ENCODE measurements around the gene AGBL4.

AGBL4 gene

DNA sequence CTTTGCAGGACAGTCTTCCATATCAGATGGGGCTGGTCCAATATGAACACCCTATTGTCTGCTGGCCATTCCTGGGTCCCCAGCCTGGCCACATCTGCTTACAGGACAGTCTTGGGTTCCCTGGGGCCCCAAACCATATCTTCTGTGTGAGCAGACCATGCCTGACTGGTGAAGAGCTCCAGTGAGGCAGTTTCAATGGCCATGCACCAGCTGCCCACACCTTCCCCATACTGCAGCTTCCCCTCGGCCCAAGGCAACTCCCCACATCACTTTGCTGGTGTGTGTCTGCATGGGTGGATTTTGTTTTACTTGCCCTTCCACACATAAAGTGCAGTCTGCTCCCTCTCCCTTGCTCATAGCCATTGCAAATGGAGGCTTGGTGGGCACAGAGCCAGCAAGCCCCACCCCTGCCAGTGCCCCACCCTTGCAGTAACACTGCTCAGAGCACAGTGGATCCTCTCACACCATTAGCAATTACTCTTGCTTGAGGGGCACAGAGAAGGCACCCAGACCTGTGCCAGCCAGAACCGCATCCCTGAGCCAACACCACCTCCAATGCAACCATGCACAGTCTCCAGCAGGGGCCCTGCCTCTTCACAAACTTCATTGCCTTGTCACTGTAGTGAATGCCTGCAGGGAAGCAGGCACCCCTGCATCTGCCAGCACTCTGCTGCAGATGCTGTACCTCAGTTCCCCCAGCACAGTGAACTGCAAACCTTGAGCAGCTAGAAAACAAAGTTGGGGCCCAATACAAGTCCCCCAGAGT is 772.6 kb downstream of the AGBL4 start:
- Histone ChIP-seq H3K4me3 (ENCODE audit: low read depth, low read length) (no peak overlapping the region), H3K27ac (ENCODE audit: low read depth, low read length) (no peak overlapping the region), H3K79me2 (ENCODE audit: control insufficient read depth, insufficient read depth, low read length, unreplicated experiment) (no peaks in the 10 kb centered on the region), H2AFZ (ENCODE audit: low read length, unreplicated experiment) (no peak overlapping the region), H3K27me3 (ENCODE audit: insufficient read depth, low read length) (no peaks in the 10 kb centered on the region), H3K36me3 (ENCODE audit: insufficient read depth, low read length) (no peaks in the 10 kb centered on the region), H3K4me1 (ENCODE audit: control insufficient read depth, insufficient read depth, low read length, unreplicated experiment) (no peaks in the 10 kb centered on the region)

DNA sequence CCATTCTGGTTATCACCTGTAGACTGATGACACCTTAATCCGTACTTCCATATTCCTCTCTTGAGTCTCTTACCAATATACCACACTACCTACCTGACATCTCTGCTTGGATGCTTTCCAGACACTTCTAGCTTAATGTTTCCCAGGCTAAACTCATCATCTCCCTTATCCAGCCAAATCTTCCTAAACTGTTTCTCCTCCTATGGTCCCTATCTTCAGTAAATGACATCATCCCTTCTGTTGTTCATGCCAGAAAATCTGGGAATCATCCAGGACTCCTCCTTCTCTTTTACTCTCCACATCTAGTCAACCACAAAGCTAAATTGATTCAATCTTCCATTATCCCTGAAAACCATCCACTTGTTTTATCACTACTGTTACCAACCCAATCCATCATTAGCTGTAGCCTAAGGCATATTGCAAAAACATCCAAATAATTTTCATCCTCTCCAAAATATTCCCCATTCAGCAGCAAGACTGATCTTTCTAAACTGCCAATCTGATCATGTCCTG is 783.0 kb downstream of the AGBL4 start:
- no peak overlapping the region for H3K27ac ChIP-seq (ENCODE audit: low read depth, low read length)
- no peaks in the 10 kb centered on the region for H3K4me1 ChIP-seq (ENCODE audit: control insufficient read depth, insufficient read depth, low read length, unreplicated experiment)
- H3K36me3 ChIP-seq (ENCODE audit: insufficient read depth, low read length): no peaks in the 10 kb centered on the region
- no peak overlapping the region for H2AFZ ChIP-seq (ENCODE audit: low read length, unreplicated experiment)
- H3K4me3 ChIP-seq (ENCODE audit: low read depth, low read length): no peak overlapping the region
- no peaks in the 10 kb centered on the region for H3K27me3 ChIP-seq (ENCODE audit: insufficient read depth, low read length)
- H3K79me2 ChIP-seq (ENCODE audit: control insufficient read depth, insufficient read depth, low read length, unreplicated experiment): no peaks in the 10 kb centered on the region

DNA sequence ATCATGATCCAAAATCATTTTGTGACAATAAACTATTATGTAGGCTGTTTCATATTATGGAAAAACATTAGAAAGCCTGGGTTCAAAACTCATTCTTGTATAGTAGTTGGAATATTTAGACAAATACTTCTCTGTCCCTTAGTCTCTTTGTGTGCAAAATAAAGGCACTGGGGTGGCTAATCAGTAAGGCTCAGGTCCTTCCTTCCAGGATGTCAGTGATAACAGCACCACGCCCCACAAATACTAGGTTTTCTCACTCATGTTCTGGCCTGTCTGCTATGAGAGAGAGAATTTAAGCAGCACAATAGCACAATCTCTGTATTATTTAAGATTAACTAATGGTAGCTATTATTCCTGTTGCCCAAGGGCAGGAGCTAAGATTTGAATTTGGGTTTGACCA is 788.8 kb downstream of the AGBL4 start:
- no peaks in the 10 kb centered on the region for H3K4me1 ChIP-seq (ENCODE audit: control insufficient read depth, insufficient read depth, low read length, unreplicated experiment)
- H2AFZ ChIP-seq (ENCODE audit: low read length, unreplicated experiment): no peak overlapping the region
- H3K27me3 ChIP-seq (ENCODE audit: insufficient read depth, low read length): no peaks in the 10 kb centered on the region
- no peaks in the 10 kb centered on the region for H3K36me3 ChIP-seq (ENCODE audit: insufficient read depth, low read length)
- no peak overlapping the region for H3K4me3 ChIP-seq (ENCODE audit: low read depth, low read length)
- no peaks in the 10 kb centered on the region for H3K79me2 ChIP-seq (ENCODE audit: control insufficient read depth, insufficient read depth, low read length, unreplicated experiment)
- no peak overlapping the region for H3K27ac ChIP-seq (ENCODE audit: low read depth, low read length)

DNA sequence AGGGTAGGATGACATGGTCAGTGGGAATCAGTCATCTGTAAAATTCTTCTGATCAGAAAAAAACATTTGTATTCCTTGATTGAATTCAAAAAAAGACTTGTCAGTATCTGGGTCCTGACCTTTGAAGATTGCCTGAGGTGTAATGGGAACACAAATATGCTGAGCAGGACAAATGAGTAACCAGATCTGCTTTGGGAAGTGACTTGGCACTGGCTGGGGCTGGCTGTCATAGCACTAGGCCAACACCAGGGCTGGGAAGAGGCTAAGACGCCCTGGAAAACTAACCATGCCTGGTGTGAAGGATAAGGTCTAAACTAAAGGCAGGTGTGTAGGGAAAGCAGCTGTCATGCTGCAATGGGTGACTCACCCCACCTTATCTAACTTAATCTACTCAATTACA is 794.2 kb downstream of the AGBL4 start:
- Histone ChIP-seq H3K79me2 (ENCODE audit: control insufficient read depth, insufficient read depth, low read length, unreplicated experiment) (no peaks in the 10 kb centered on the region), H3K27ac (ENCODE audit: low read depth, low read length) (no peak overlapping the region), H3K36me3 (ENCODE audit: insufficient read depth, low read length) (no peaks in the 10 kb centered on the region), H2AFZ (ENCODE audit: low read length, unreplicated experiment) (no peak overlapping the region), H3K4me1 (ENCODE audit: control insufficient read depth, insufficient read depth, low read length, unreplicated experiment) (no peaks in the 10 kb centered on the region), H3K4me3 (ENCODE audit: low read depth, low read length) (no peak overlapping the region), H3K27me3 (ENCODE audit: insufficient read depth, low read length) (no peaks in the 10 kb centered on the region)

DNA sequence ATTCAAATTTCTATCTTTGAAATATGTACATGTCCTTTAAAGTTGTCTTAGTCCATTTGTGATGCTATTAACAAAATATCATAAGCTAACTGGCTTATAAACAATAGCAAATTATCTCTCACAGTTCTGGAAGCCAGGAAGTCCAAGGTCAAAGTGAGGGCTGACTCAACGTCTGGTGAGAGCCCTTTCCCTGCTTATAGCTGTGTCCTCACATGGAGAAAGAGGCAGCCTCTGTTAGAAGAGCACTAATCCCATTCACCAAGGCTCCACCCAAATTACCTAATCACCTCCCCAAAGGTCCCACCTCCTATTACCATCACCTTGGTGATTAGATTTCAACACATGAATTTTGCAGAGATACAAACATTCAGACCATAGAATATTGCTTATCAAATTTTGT is 797.0 kb downstream of the AGBL4 start:
- no peaks in the 10 kb centered on the region for H3K4me1 ChIP-seq (ENCODE audit: control insufficient read depth, insufficient read depth, low read length, unreplicated experiment)
- no peaks in the 10 kb centered on the region for H3K36me3 ChIP-seq (ENCODE audit: insufficient read depth, low read length)
- H3K27ac ChIP-seq (ENCODE audit: low read depth, low read length): no peak overlapping the region
- H3K79me2 ChIP-seq (ENCODE audit: control insufficient read depth, insufficient read depth, low read length, unreplicated experiment): no peaks in the 10 kb centered on the region
- H2AFZ ChIP-seq (ENCODE audit: low read length, unreplicated experiment): no peak overlapping the region
- H3K4me3 ChIP-seq (ENCODE audit: low read depth, low read length): no peak overlapping the region
- no peaks in the 10 kb centered on the region for H3K27me3 ChIP-seq (ENCODE audit: insufficient read depth, low read length)

DNA sequence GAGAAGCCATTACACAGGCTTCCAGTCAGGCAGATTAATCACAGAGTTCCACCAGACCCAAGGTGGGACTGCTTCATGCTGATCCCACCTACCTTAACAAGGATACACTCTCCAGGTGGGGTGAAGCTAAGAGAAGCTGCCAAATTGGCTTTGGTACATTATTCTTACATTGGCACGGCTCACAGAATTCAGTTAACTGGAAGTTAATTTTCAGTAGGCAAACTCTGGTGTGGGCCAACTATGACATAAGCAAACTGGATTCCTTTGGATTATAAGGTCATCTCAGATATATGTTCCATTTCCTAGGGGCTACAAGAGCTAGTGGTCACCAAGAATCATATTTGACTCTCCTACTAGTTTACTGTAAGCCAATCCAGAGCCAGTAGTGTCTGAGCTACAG is 798.3 kb downstream of the AGBL4 start:
- no peak overlapping the region for H3K27ac ChIP-seq (ENCODE audit: low read depth, low read length)
- no peaks in the 10 kb centered on the region for H3K4me1 ChIP-seq (ENCODE audit: control insufficient read depth, insufficient read depth, low read length, unreplicated experiment)
- no peaks in the 10 kb centered on the region for H3K79me2 ChIP-seq (ENCODE audit: control insufficient read depth, insufficient read depth, low read length, unreplicated experiment)
- H3K36me3 ChIP-seq (ENCODE audit: insufficient read depth, low read length): no peaks in the 10 kb centered on the region
- H2AFZ ChIP-seq (ENCODE audit: low read length, unreplicated experiment): no peak overlapping the region
- H3K27me3 ChIP-seq (ENCODE audit: insufficient read depth, low read length): no peaks in the 10 kb centered on the region
- no peak overlapping the region for H3K4me3 ChIP-seq (ENCODE audit: low read depth, low read length)

DNA sequence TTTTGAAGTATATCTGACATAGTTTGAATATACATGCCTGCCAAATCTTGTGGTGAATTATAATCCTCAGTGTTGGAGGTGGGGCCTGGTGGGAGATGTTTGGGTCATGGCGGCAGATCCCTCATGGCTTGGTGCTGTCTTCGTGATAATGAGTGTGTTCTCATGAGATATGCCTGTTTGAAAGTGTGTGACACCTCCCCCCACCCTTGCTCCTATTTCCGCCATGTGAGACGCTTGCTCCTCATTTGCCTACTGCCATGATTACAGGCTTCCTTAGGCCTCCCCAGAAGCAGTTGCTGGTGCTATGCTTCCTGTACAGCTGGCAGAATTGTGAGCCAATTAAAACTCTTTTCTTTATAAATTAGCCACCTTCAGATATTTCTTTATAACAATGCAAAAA is 810.5 kb downstream of the AGBL4 start:
- Histone ChIP-seq H2AFZ (ENCODE audit: low read length, unreplicated experiment) (no peak overlapping the region), H3K27me3 (ENCODE audit: insufficient read depth, low read length) (no peaks in the 10 kb centered on the region), H3K27ac (ENCODE audit: low read depth, low read length) (no peak overlapping the region), H3K36me3 (ENCODE audit: insufficient read depth, low read length) (no peaks in the 10 kb centered on the region), H3K4me1 (ENCODE audit: control insufficient read depth, insufficient read depth, low read length, unreplicated experiment) (no peaks in the 10 kb centered on the region), H3K4me3 (ENCODE audit: low read depth, low read length) (no peak overlapping the region), H3K79me2 (ENCODE audit: control insufficient read depth, insufficient read depth, low read length, unreplicated experiment) (no peaks in the 10 kb centered on the region)

DNA sequence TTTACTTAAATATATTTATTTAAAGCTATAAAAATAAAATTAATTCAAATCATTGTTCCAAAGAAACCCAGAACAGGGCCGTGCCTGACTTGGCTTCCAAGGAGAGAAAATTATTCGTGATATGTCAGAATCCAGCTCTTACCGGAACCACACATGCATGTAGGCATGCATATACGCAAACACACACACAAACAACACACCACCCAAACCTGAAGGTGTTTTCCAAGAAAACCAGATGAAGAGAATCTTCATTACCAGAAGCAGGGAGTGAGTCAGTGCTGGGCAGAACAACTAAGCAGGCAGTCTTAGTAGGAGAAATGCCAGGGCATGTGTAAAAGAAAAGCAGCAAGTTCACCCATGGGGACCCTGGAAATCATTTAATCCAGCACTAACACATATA is 815.0 kb downstream of the AGBL4 start:
- H3K27me3 ChIP-seq (ENCODE audit: insufficient read depth, low read length): no peaks in the 10 kb centered on the region
- H3K4me1 ChIP-seq (ENCODE audit: control insufficient read depth, insufficient read depth, low read length, unreplicated experiment): no peaks in the 10 kb centered on the region
- no peak overlapping the region for H2AFZ ChIP-seq (ENCODE audit: low read length, unreplicated experiment)
- no peak overlapping the region for H3K4me3 ChIP-seq (ENCODE audit: low read depth, low read length)
- no peaks in the 10 kb centered on the region for H3K36me3 ChIP-seq (ENCODE audit: insufficient read depth, low read length)
- H3K27ac ChIP-seq (ENCODE audit: low read depth, low read length): no peak overlapping the region
- no peaks in the 10 kb centered on the region for H3K79me2 ChIP-seq (ENCODE audit: control insufficient read depth, insufficient read depth, low read length, unreplicated experiment)

DNA sequence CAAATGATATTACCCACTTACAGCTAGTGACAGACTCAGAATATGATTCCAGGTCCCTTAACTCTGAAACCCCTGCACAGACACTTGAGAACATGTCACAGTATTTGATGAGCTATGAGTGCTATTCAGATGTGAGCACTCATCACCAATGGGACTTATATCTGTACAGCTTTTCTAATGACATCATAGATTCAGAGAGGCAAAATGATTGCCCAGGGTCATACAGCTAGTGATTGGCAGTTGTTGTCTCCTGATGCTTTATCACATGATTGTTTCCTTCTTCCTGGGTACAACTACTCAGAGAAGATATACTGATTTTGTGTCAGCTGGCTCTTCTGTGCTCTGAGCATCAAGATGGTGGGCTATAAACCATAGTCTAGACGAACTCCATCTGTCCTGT is 819.0 kb downstream of the AGBL4 start:
- Histone ChIP-seq H3K4me1 (ENCODE audit: control insufficient read depth, insufficient read depth, low read length, unreplicated experiment) (no peaks in the 10 kb centered on the region), H3K4me3 (ENCODE audit: low read depth, low read length) (no peak overlapping the region), H3K36me3 (ENCODE audit: insufficient read depth, low read length) (no peaks in the 10 kb centered on the region), H2AFZ (ENCODE audit: low read length, unreplicated experiment) (no peak overlapping the region), H3K79me2 (ENCODE audit: control insufficient read depth, insufficient read depth, low read length, unreplicated experiment) (no peaks in the 10 kb centered on the region), H3K27me3 (ENCODE audit: insufficient read depth, low read length) (no peaks in the 10 kb centered on the region), H3K27ac (ENCODE audit: low read depth, low read length) (no peak overlapping the region)

DNA sequence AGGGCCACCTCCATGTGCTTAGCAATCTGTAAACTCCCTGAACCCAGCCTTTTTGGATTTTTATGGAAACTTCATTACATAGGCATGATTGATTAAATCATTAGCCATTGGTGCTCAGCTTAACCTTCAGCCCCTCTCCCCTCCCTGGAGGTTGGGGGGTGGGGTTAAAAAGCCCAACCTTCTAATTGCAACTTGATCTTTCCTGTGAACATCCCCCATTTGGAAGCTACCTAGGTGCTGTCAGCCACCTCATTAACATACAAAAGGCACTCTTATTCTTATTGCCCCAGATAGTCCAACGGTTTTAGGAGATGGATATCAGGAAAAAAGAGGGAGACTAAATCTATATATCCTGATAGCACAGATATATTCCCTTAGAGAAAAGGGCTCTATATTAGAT is 823.0 kb downstream of the AGBL4 start:
- Histone ChIP-seq H3K4me3 (ENCODE audit: low read depth, low read length) (no peak overlapping the region), H3K79me2 (ENCODE audit: control insufficient read depth, insufficient read depth, low read length, unreplicated experiment) (no peaks in the 10 kb centered on the region), H3K27me3 (ENCODE audit: insufficient read depth, low read length) (no peaks in the 10 kb centered on the region), H2AFZ (ENCODE audit: low read length, unreplicated experiment) (no peak overlapping the region), H3K27ac (ENCODE audit: low read depth, low read length) (no peak overlapping the region), H3K36me3 (ENCODE audit: insufficient read depth, low read length) (no peaks in the 10 kb centered on the region), H3K4me1 (ENCODE audit: control insufficient read depth, insufficient read depth, low read length, unreplicated experiment) (no peaks in the 10 kb centered on the region)

DNA sequence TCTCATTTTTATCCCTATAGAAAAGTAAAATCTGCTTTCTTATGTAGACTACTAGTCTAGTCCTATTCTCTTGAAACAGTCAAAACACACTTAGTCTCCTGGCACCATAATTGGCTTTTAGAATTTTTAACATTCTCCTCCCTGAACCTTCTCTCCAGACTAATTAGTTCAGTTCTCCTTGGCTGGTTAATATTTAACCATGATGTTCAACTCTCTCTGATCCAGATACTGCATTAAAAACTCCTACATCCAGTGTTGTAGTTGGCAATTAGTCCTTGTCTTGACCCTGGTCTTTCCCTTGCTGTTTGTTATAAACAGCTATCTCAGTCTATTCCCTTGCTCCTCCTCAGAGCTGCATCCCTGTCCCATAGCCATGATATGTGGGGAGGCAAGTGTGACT is 824.2 kb downstream of the AGBL4 start:
- Histone ChIP-seq H3K36me3 (ENCODE audit: insufficient read depth, low read length) (no peaks in the 10 kb centered on the region), H3K4me1 (ENCODE audit: control insufficient read depth, insufficient read depth, low read length, unreplicated experiment) (no peaks in the 10 kb centered on the region), H2AFZ (ENCODE audit: low read length, unreplicated experiment) (no peak overlapping the region), H3K27ac (ENCODE audit: low read depth, low read length) (no peak overlapping the region), H3K79me2 (ENCODE audit: control insufficient read depth, insufficient read depth, low read length, unreplicated experiment) (no peaks in the 10 kb centered on the region), H3K4me3 (ENCODE audit: low read depth, low read length) (no peak overlapping the region), H3K27me3 (ENCODE audit: insufficient read depth, low read length) (no peaks in the 10 kb centered on the region)

Measured in ACC112 (cell line).